GM12878 (cell line): Measurements from ENCODE around the gene MAT1A. TPM values are rescaled to one million over a fixed set of nuclear protein-coding genes. Genes with fewer than 3 reads are reported as not detected.

ENCODE experiments used
- ATAC-seq: fragments of 200-7000 bp; cut with Tn5 transposase; 3 replicates; pipeline ENCODE4 v1.9.1; 2020; ENCODE audit warnings: mild to moderate bottlenecking, moderate library complexity
- BruUV-seq: library from RNA; stranded (reverse); fragments of 400-500 nt; replicated peaks from 2 replicates; lab custom pipeline; 2021; lab: Mats Ljungman, UMichigan
- CTCF ChIA-PET: fragments of 300-600 bp; sonication (Branson Sonifier 250); formaldehyde crosslinking; extraction: SDS; loops from one replicate; lab custom pipeline; 2021; ENCODE audit warnings: inconsistent platforms; lab: Yijun Ruan, JAX
- POLR2A ChIA-PET: fragments of 350-600 bp; formaldehyde crosslinking; extraction: SDS; loops from one replicate; lab custom pipeline; 2021; ENCODE audit warnings: inconsistent platforms; lab: Charles Lee
- RAD21 ChIA-PET: fragments of 300-600 bp; sonication (Branson Sonifier 250); formaldehyde crosslinking; loops from one replicate; lab custom pipeline; 2023; ENCODE audit warnings: antibody characterized with exemption; ENCODE audit not compliant: unreplicated experiment; lab: Charles Lee
- SMC1A ChIA-PET: fragments of 300-600 bp; sonication (Branson Sonifier 250); formaldehyde crosslinking; loops from one replicate; lab custom pipeline; 2023; ENCODE audit not compliant: unreplicated experiment, uncharacterized antibody; lab: Charles Lee
- DNase-seq: peaks from one replicate; pipeline ENCODE4 v3.0.0-alpha.2; 2011; ENCODE audit warnings: low read depth, low spot score
- FAIRE-seq: peaks from 3 replicates; lab custom pipeline; 2011; peaks lifted over from hg19 to GRCh38; lab: Jason Lieb, UNC
- H2AFZ ChIP-seq: 2 replicates; pipeline ENCODE4 v1.6.0; 2011; ENCODE audit warnings: low read depth, low read length, control low read depth; ENCODE audit not compliant: control insufficient read depth
- H3K27ac ChIP-seq: 2 replicates; pipeline ENCODE4 v1.5.1; 2011; ENCODE audit warnings: control low read depth; ENCODE audit not compliant: control insufficient read depth, insufficient read depth
- H3K27me3 ChIP-seq, 2 experiments: replicated peaks in 1 of 2; 2 replicates each; pipeline versions ENCODE4 v1.6.0 to v1.6.1; 2011; ENCODE audit warnings: low read length in 1 of 2; ENCODE audit not compliant: control insufficient read depth in 2 of 2, insufficient read depth in 2 of 2
- H3K36me3 ChIP-seq, 2 experiments: 2 replicates each; pipeline ENCODE4 v1.5.1; 2011; ENCODE audit warnings: low read length in 1 of 2; ENCODE audit not compliant: control insufficient read depth in 2 of 2, insufficient read depth in 2 of 2
- H3K4me1 ChIP-seq: 2 replicates; pipeline ENCODE4 v1.6.1; 2011; ENCODE audit warnings: mild to moderate bottlenecking, low read length, moderate library complexity, mixed read lengths; ENCODE audit not compliant: control insufficient read depth, insufficient read depth
- H3K4me2 ChIP-seq: 2 replicates; pipeline ENCODE4 v1.6.0; 2011; ENCODE audit warnings: control low read depth; ENCODE audit not compliant: control insufficient read depth, insufficient read depth
- H3K4me3 ChIP-seq: fragments of 200-600 bp; sonication (generic); 2 replicates; pipeline ENCODE4 v1.5.1; 2016
- H3K79me2 ChIP-seq: 2 replicates; pipeline ENCODE4 v1.6.0; 2011; ENCODE audit warnings: low read length; ENCODE audit not compliant: control insufficient read depth, insufficient read depth
- H3K9ac ChIP-seq: 2 replicates; pipeline ENCODE4 v1.8.0; 2011; ENCODE audit warnings: low read length, control low read depth, mixed read lengths; ENCODE audit not compliant: control insufficient read depth, insufficient read depth
- H3K9me3 ChIP-seq: replicated peaks from 3 replicates; pipeline ENCODE4 v1.5.1; 2011; ENCODE audit warnings: mild to moderate bottlenecking, low read length; ENCODE audit not compliant: control insufficient read depth, insufficient read depth
- H4K20me1 ChIP-seq: 2 replicates; pipeline ENCODE4 v1.6.0; 2011; ENCODE audit not compliant: control insufficient read depth, insufficient read depth
- BMI1 ChIP-seq: fragments of 450-650 bp; IDR thresholded peaks from 2 replicates; pipeline ENCODE4 v1.6.1; 2016; ENCODE audit warnings: mild to moderate bottlenecking, moderate library complexity, borderline replicate concordance
- YY1 ChIP-seq: IDR thresholded peaks from 2 replicates; pipeline ENCODE4 v1.6.1; 2011; ENCODE audit warnings: low read depth, mild to moderate bottlenecking, low read length
- WGBS: methylation state at CpG from one replicate; pipeline ENCODE4 v1.1.6; 2016; ENCODE audit warnings: low lambda C conversion rate; ENCODE audit not compliant: insufficient replicate concordance, insufficient coverage; ENCODE audit errors: missing lambda C conversion rate; 5-methylcytosine and 5-hydroxymethylcytosine counted together
- in situ Hi-C: fragments of 300-500 bp; cut with MboI; formaldehyde crosslinking; loops from 9 replicates; pipeline ENCODE4 v1.14.3; 2018; ENCODE audit warnings: mixed read lengths
- intact Hi-C: fragments of 100-400 bp; cut with micrococcal nuclease; formaldehyde crosslinking; loops from one replicate; pipeline ENCODE4 v1.14.2; 2022; ENCODE audit not compliant: unreplicated experiment
- polyA plus RNA-seq, 11 experiments: library from polyadenylated mRNA; depleted of rRNA in 4 of 11; unstranded in 6 of 11; stranded (reverse) in 5 of 11; fragments of >200 nt; fragmentation: Nextera tagmentation in 4 of 11; fragmentation: Illumina TruSeq in 1 of 11; extraction: Ambion mirVana in 4 of 11; extraction: Trizol in 1 of 11; gene quantifications; 1 replicate in 1 of 11; 2 replicates in 10 of 11; pipeline versions ENCODE4 v1.2.1 to v1.2.3, GENCODE V29; 2011 to 2016; ENCODE audit warnings: inconsistent platforms in 2 of 11, missing spikeins in 2 of 11, low read depth in 1 of 11
- total RNA-seq, 4 experiments: library from RNA; depleted of rRNA in 3 of 4; stranded (reverse); fragments of >200 nt in 3 of 4; fragmentation: Illumina TruSeq in 1 of 4; extraction: Trizol in 1 of 4; gene quantifications; 2 replicates each; pipeline versions ENCODE4 v1.2.1 to v1.2.3, GENCODE V29; 2013 to 2021

The MAT1A gene
- total and polyA plus RNA-seq, 10 of the 15 experiments (the other 5 are each of a cell fraction or from before 2014, with no cell fraction given), result 0.23 TPM; not detected in 9

- FAIRE-seq (no peak), ATAC-seq (no peak), DNase-seq (no peak)
- H4K20me1 ChIP-seq, result no peaks in the 10 kb centered on the region; the same call in 1 of the 2 replicates
- no peaks in the 10 kb centered on the region for H3K79me2 ChIP-seq
- POLR2A ChIA-PET, result no interaction called here
- no peaks in the 10 kb centered on the region for H3K36me3 ChIP-seq
- WGBS, result 38% methylated on average over 22 of the region's 25 CpGs
- RAD21 ChIA-PET, result no interaction called here
- no peaks in the 10 kb centered on the region for H3K4me1 ChIP-seq
- CTCF ChIA-PET, result no interaction called here
- H3K4me3 ChIP-seq, result no peak overlapping the region
- H3K9ac ChIP-seq, result no peak overlapping the region
- intact Hi-C loops, result no loop called here
- no peak overlapping the region for H3K4me2 ChIP-seq
- in situ Hi-C loops, result no loop called here
- peaks cover 0 to 3% of the 10 kb centered on the region in 2 experiments; a peak in 1 of 4 replicates for H3K27me3 ChIP-seq
- no peak overlapping the region for H2AFZ ChIP-seq
- TF ChIP-seq BMI1, result no peak
- SMC1A ChIA-PET, result no interaction called here
- H3K27ac ChIP-seq, result no peak overlapping the region
- BruUV-seq, result no TSS peak
- no peaks in the 10 kb centered on the region for H3K9me3 ChIP-seq
Measured at GRCh38 chr10:80264081-80265056, 25.1 kb downstream of the MAT1A start.

- in situ Hi-C loops (no loop called here), intact Hi-C loops (no loop called here)
- ATAC-seq (no peak), DNase-seq (no peak), FAIRE-seq (no peak)
- SMC1A ChIA-PET, result interaction anchor here (1.1 kb wide), 1 partner anchor 120 kb away, joined by 4 read pairs; no protein-coding TSS in a partner anchor
- Histone ChIP-seq H3K36me3 (no peaks in the 10 kb centered on the region), H3K4me3 (no peak overlapping the region), H3K9me3 (no peaks in the 10 kb centered on the region), H3K27ac (no peak overlapping the region), H3K4me2 (no peak overlapping the region), H3K27me3 (peaks cover 0 to 3% of the 10 kb centered on the region in 2 experiments; a peak in 1 of 4 replicates), H4K20me1 (no peaks in the 10 kb centered on the region; the same call in 1 of the 2 replicates), H3K79me2 (no peaks in the 10 kb centered on the region), H3K9ac (no peak overlapping the region), H3K4me1 (no peaks in the 10 kb centered on the region), H2AFZ (no peak overlapping the region)
- RAD21 ChIA-PET, result interaction anchor here (1.2 kb wide), 1 partner anchor 115 kb away, joined by 4 read pairs; no protein-coding TSS in a partner anchor
- TF ChIP-seq YY1, result no peak
- CTCF ChIA-PET, result interaction anchor here (0.6 to 1.4 kb wide), 11 partner anchors 8 to 197 kb away, joined by 3 to 10 read pairs (median 3); no protein-coding TSS in a partner anchor
- 62% methylated on average over 6 of the region's 6 CpGs for WGBS
- BruUV-seq, result no TSS peak
- POLR2A ChIA-PET, result no interaction called here
Measured at GRCh38 chr10:80261316-80262030, 28.0 kb downstream of the MAT1A start.
